Uterus (tissue), 4 donors: ENCODE data around the gene CNST. TPM values are rescaled to one million over a fixed set of nuclear protein-coding genes. Genes with fewer than 3 reads are reported as not detected.

ENCODE experiments used
- DNase-seq, 2 donors: peaks; one replicate each; pipeline ENCODE4 v3.0.0-alpha.2; 2019 to 2020
- H3K27ac ChIP-seq, 2 donors: fragments of 200-600 bp; sonication (generic); 1 replicate in 1 of 2; 2 replicates in 1 of 2; pipeline ENCODE4 v1.5.1; 2016 to 2018
- H3K27me3 ChIP-seq, 2 donors: fragments of 200-600 bp; sonication (generic); one replicate each; pipeline ENCODE4 v1.5.1; 2018 to 2019; ENCODE audit warnings: control low read depth in 1 of 2
- H3K36me3 ChIP-seq, 2 donors: fragments of 200-600 bp; sonication (generic); one replicate each; pipeline ENCODE4 v1.5.1; 2019; ENCODE audit warnings: control low read depth in 1 of 2
- H3K4me1 ChIP-seq, 2 donors: fragments of 200-600 bp; sonication (generic); one replicate each; pipeline ENCODE4 v1.5.1; 2018 to 2019; ENCODE audit warnings: control low read depth in 1 of 2
- H3K4me3 ChIP-seq, 2 donors: fragments of 200-600 bp; sonication (generic); 1 replicate in 1 of 2; 2 replicates in 1 of 2; pipeline ENCODE4 v1.5.1; 2018 to 2019; ENCODE audit warnings: mild to moderate bottlenecking in 1 of 2
- H3K9me3 ChIP-seq, 2 donors: fragments of 200-600 bp; sonication (generic); one replicate each; pipeline ENCODE4 v1.5.1; 2019; ENCODE audit warnings: control low read depth in 1 of 2
- CTCF ChIP-seq, 4 experiments: fragments of 200-600 bp in 2 of 4; fragments of 450-650 bp in 2 of 4; sonication (generic) in 2 of 4; IDR thresholded peaks; one replicate each; pipeline ENCODE4 v1.5.1; 2016 to 2019; ENCODE audit warnings: antibody characterized with exemption in 4 of 4, mild to moderate bottlenecking in 2 of 4, moderate library complexity in 1 of 4
- POLR2A ChIP-seq, 2 donors: fragments of 450-650 bp; IDR thresholded peaks; one replicate each; pipeline ENCODE4 v1.6.1; 2016; ENCODE audit warnings: antibody characterized with exemption in 2 of 2, mild to moderate bottlenecking in 1 of 2, moderate library complexity in 1 of 2
- intact Hi-C: fragments of 100-400 bp; cut with DNase I; formaldehyde crosslinking; loops from one replicate; pipeline ENCODE4 v1.15.1; 2023; ENCODE audit warnings: low total_unique reads
- total RNA-seq, 4 donors: library from RNA; depleted of rRNA in 3 of 4; stranded (reverse); fragments of >200 nt in 3 of 4; gene quantifications; one replicate each; pipeline versions ENCODE4 v1.1.0 to v1.2.4, GENCODE V29; 2014 to 2023
- donor health status: DM: yes; HTN: yes; CAD: no.

Gene CNST
- total RNA-seq, 4 donors from 2014 or later, result 19.7 to 31.0 (median 29.2) TPM

- H3K4me3 ChIP-seq, result no peak overlapping the region
- H3K36me3 ChIP-seq, result no peaks in the 10 kb centered on the region
- H3K9me3 ChIP-seq, result no peaks in the 10 kb centered on the region
- intact Hi-C loops, result loop anchor here (10.0 kb wide), 1 partner anchor 130 kb away; the partner anchor contains the start of genes CNST and TFB2M
- H3K27ac ChIP-seq, result no peak overlapping the region
- H3K27me3 ChIP-seq, result no peaks in the 10 kb centered on the region
- H3K4me1 ChIP-seq, result no peaks in the 10 kb centered on the region
- no peak for DNase-seq
- TF ChIP-seq CTCF (IDR thresholded peaks at IDR 0.05) (no peak), POLR2A (IDR thresholded peaks at IDR 0.05) (no peak)
These were observed 128.9 kb downstream of the CNST start for GRCh38 chr1:246695136-246695535.

- Histone ChIP-seq H3K4me1 (no peaks in the 10 kb centered on the region), H3K36me3 (no peaks in the 10 kb centered on the region), H3K9me3 (no peaks in the 10 kb centered on the region), H3K27me3 (no peaks in the 10 kb centered on the region), H3K27ac (no peak overlapping the region), H3K4me3 (no peak overlapping the region)
- no peak for DNase-seq
- intact Hi-C loops, result loop anchor here (10.0 kb wide), 1 partner anchor 131 kb away; the partner anchor contains the start of genes CNST and TFB2M
- TF ChIP-seq POLR2A (IDR thresholded peaks at IDR 0.05), result no peak
- no peak for TF ChIP-seq CTCF (IDR thresholded peaks at IDR 0.05)
These were observed 129.4 kb downstream of the CNST start for GRCh38 chr1:246695666-246696065.

- intact Hi-C loops, result loop anchor here (10.0 kb wide), 1 partner anchor 134 kb away; the partner anchor contains the start of genes CNST and TFB2M
- DNase-seq, result no peak
- no peaks in the 10 kb centered on the region for H3K27me3 ChIP-seq
- H3K4me1 ChIP-seq, result no peaks in the 10 kb centered on the region
- no peaks in the 10 kb centered on the region for H3K36me3 ChIP-seq
- no peaks in the 10 kb centered on the region for H3K9me3 ChIP-seq
- H3K4me3 ChIP-seq, result peak overlapping the region; percentile 15 to 28
- TF ChIP-seq CTCF (IDR thresholded peaks at IDR 0.05) (no peak), POLR2A (IDR thresholded peaks at IDR 0.05) (no peak)
- H3K27ac ChIP-seq, result peak overlapping the region; percentile 52 to 69
These were observed 132.3 kb downstream of the CNST start for GRCh38 chr1:246698466-246699094.

- intact Hi-C loops, result loop anchor here (10.0 kb wide), 1 partner anchor 134 kb away; the partner anchor contains the start of genes CNST and TFB2M
- peak; percentile 81 to 90 for DNase-seq
- Histone ChIP-seq H3K4me3 (peak overlapping the region; percentile 15 to 28), H3K4me1 (no peaks in the 10 kb centered on the region), H3K36me3 (no peaks in the 10 kb centered on the region), H3K9me3 (no peaks in the 10 kb centered on the region), H3K27ac (peak overlapping the region; percentile 52 to 69), H3K27me3 (no peaks in the 10 kb centered on the region)
- no peak for TF ChIP-seq POLR2A (IDR thresholded peaks at IDR 0.05)
- peak; percentile 77 to 85 (median 81) for TF ChIP-seq CTCF (IDR thresholded peaks at IDR 0.05)
These were observed 133.0 kb downstream of the CNST start for GRCh38 chr1:246699095-246699735.

- H3K36me3 ChIP-seq, result no peaks in the 10 kb centered on the region
- H3K4me1 ChIP-seq, result no peaks in the 10 kb centered on the region
- DNase-seq, result no peak
- H3K4me3 ChIP-seq, result no peak overlapping the region
- intact Hi-C loops, result no loop called here
- H3K27ac ChIP-seq, result no peak overlapping the region
- H3K9me3 ChIP-seq, result no peaks in the 10 kb centered on the region
- H3K27me3 ChIP-seq, result no peaks in the 10 kb centered on the region
- TF ChIP-seq CTCF (IDR thresholded peaks at IDR 0.05) (no peak), POLR2A (IDR thresholded peaks at IDR 0.05) (no peak)
These were observed 137.3 kb downstream of the CNST start for GRCh38 chr1:246703581-246703980.
